Gastrocnemius medialis (tissue), 4 donors: Measurements from ENCODE around the gene STIM1. TPM values are rescaled to one million over a fixed set of nuclear protein-coding genes. Genes with fewer than 3 reads are reported as not detected.

ENCODE experiments used
- ATAC-seq, 2 donors: fragments of 150-250 bp; one replicate each; pipeline ENCODE4 v1.9.1; 2016
- DNase-seq, 2 donors: peaks; one replicate each; pipeline ENCODE4 v3.0.0-alpha.2; 2019
- H3K27ac ChIP-seq, 4 donors: fragments of 200-600 bp; sonication (generic); 1 replicate in 1 of 4; 2 replicates in 3 of 4; pipeline ENCODE4 v1.5.1; 2016 to 2018; ENCODE audit warnings: mild to moderate bottlenecking in 2 of 4, moderate library complexity in 1 of 4
- H3K27me3 ChIP-seq, 3 donors: fragments of 200-600 bp; sonication (generic) in 2 of 3; 1 replicate in 1 of 3; 2 replicates in 2 of 3; pipeline versions ENCODE4 v1.5.1 to v1.6.0; 2016 to 2019; ENCODE audit warnings: mild to moderate bottlenecking in 1 of 3, moderate library complexity in 1 of 3
- H3K36me3 ChIP-seq, 2 donors: fragments of 200-600 bp; sonication (generic) in 1 of 2; one replicate each; pipeline ENCODE4 v1.5.1; 2017 to 2018
- H3K4me1 ChIP-seq, 2 donors: fragments of 200-600 bp; sonication (generic) in 1 of 2; one replicate each; pipeline ENCODE4 v1.5.1; 2016 to 2017; ENCODE audit warnings: mild to moderate bottlenecking in 2 of 2
- H3K4me3 ChIP-seq, 4 donors: fragments of 200-600 bp; sonication (generic) in 3 of 4; 1 replicate in 1 of 4; 2 replicates in 3 of 4; pipeline ENCODE4 v1.5.1; 2016 to 2019; ENCODE audit warnings: mild to moderate bottlenecking in 2 of 4
- H3K9me3 ChIP-seq, 3 donors: fragments of 200-600 bp; sonication (generic) in 2 of 3; 1 replicate in 1 of 3; 2 replicates in 2 of 3; pipeline ENCODE4 v1.5.1; 2016 to 2019
- CTCF ChIP-seq, 5 experiments: fragments of 450-650 bp in 3 of 5; fragments of 200-600 bp in 2 of 5; sonication (generic) in 2 of 5; IDR thresholded peaks in 4 of 5; conservative IDR thresholded peaks in 1 of 5; 1 replicate in 4 of 5; 2 replicates in 1 of 5; pipeline ENCODE4 v1.5.1; 2016 to 2019; ENCODE audit warnings: antibody characterized with exemption in 5 of 5, mild to moderate bottlenecking in 3 of 5, moderate library complexity in 3 of 5
- POLR2A ChIP-seq, 2 donors: fragments of 450-650 bp; IDR thresholded peaks; one replicate each; pipeline ENCODE4 v1.6.1; 2017; ENCODE audit warnings: antibody characterized with exemption in 2 of 2, mild to moderate bottlenecking in 2 of 2, moderate library complexity in 2 of 2
- in situ Hi-C, 4 donors: fragments of 200-750 bp; cut with MboI; loops; one replicate each; pipeline versions ENCODE4 v1.15.0 to v1.8.0; 2017; ENCODE audit warnings: low sequenced_read_pairs in 4 of 4
- intact Hi-C: fragments of 100-400 bp; cut with DNase I; formaldehyde crosslinking; loops from one replicate; pipeline ENCODE4 v1.15.1; 2023; ENCODE audit warnings: low total_unique reads
- total RNA-seq, 4 donors: library from RNA; depleted of rRNA; stranded (reverse); fragments of >200 nt; gene quantifications; one replicate each; pipeline versions ENCODE4 v1.1.0 to v1.2.3, GENCODE V29; 2016

The STIM1 gene
- total RNA-seq, 4 donors from 2014 or later, result 45.9 to 132 (median 87.3) TPM

- DNase-seq (no peak), ATAC-seq (no peak)
- Histone ChIP-seq H3K9me3 (no peaks in the 10 kb centered on the region), H3K4me3 (no peak overlapping the region), H3K4me1 (peaks cover 47 to 61% of the 10 kb centered on the region in 2 donors), H3K36me3 (no peaks in the 10 kb centered on the region), H3K27me3 (no peaks in the 10 kb centered on the region), H3K27ac (peak overlapping the region in 1 of 4 donors; percentile 69)
- intact Hi-C loops (no loop called here), in situ Hi-C loops (no loop called here)
- TF ChIP-seq CTCF (IDR thresholded peaks at IDR 0.05 in 4 of 5, conservative IDR thresholded peaks at IDR 0.05 in 1 of 5), result no peak
- TF ChIP-seq POLR2A (IDR thresholded peaks at IDR 0.05), result no peak
Measured at GRCh38 chr11:3888876-3889275, 33.4 kb downstream of the STIM1 start.

GRCh38 chr11:3890014-3890413 lies 34.5 kb downstream of the STIM1 start:
- Histone ChIP-seq H3K27ac (peak overlapping the region in 3 of 4 donors; percentile 42 to 91 (median 89)), H3K9me3 (no peaks in the 10 kb centered on the region), H3K36me3 (no peaks in the 10 kb centered on the region), H3K4me1 (peaks cover 45 to 68% of the 10 kb centered on the region in 2 donors), H3K4me3 (no peak overlapping the region), H3K27me3 (no peaks in the 10 kb centered on the region)
- no peak for ATAC-seq
- TF ChIP-seq CTCF (IDR thresholded peaks at IDR 0.05 in 4 of 5, conservative IDR thresholded peaks at IDR 0.05 in 1 of 5) (no peak), POLR2A (IDR thresholded peaks at IDR 0.05) (no peak)
- in situ Hi-C loops, result no loop called here
- intact Hi-C loops, result no loop called here
- DNase-seq, result no peak

GRCh38 chr11:3890806-3891205 lies 35.3 kb downstream of the STIM1 start:
- peak overlapping the region; percentile 34 to 91 (median 66) for H3K27ac ChIP-seq
- ATAC-seq (no peak), DNase-seq (no peak)
- H3K36me3 ChIP-seq, result no peaks in the 10 kb centered on the region
- in situ Hi-C loops (no loop called here), intact Hi-C loops (no loop called here)
- no peaks in the 10 kb centered on the region for H3K9me3 ChIP-seq
- H3K27me3 ChIP-seq, result no peaks in the 10 kb centered on the region
- TF ChIP-seq POLR2A (IDR thresholded peaks at IDR 0.05) (no peak), CTCF (IDR thresholded peaks at IDR 0.05 in 4 of 5, conservative IDR thresholded peaks at IDR 0.05 in 1 of 5) (no peak)
- H3K4me3 ChIP-seq, result no peak overlapping the region
- H3K4me1 ChIP-seq, result peaks cover 46 to 72% of the 10 kb centered on the region in 2 donors

GRCh38 chr11:3891751-3892150 lies 36.3 kb downstream of the STIM1 start:
- no peaks in the 10 kb centered on the region for H3K36me3 ChIP-seq
- H3K27me3 ChIP-seq, result no peaks in the 10 kb centered on the region
- in situ Hi-C loops, result no loop called here
- intact Hi-C loops, result no loop called here
- peaks cover 54 to 80% of the 10 kb centered on the region in 2 donors for H3K4me1 ChIP-seq
- TF ChIP-seq CTCF (IDR thresholded peaks at IDR 0.05 in 4 of 5, conservative IDR thresholded peaks at IDR 0.05 in 1 of 5), result no peak
- DNase-seq (no peak), ATAC-seq (no peak)
- H3K4me3 ChIP-seq, result no peak overlapping the region
- no peaks in the 10 kb centered on the region for H3K9me3 ChIP-seq
- peak overlapping the region; percentile 34 to 91 (median 84) for H3K27ac ChIP-seq

GRCh38 chr11:3892156-3892555 lies 36.7 kb downstream of the STIM1 start:
- Histone ChIP-seq H3K9me3 (no peaks in the 10 kb centered on the region), H3K36me3 (no peaks in the 10 kb centered on the region), H3K27me3 (no peaks in the 10 kb centered on the region), H3K27ac (peak overlapping the region; percentile 73 to 91 (median 84)), H3K4me1 (peaks cover 53 to 80% of the 10 kb centered on the region in 2 donors), H3K4me3 (no peak overlapping the region)
- DNase-seq (no peak), ATAC-seq (no peak)
- no peak for TF ChIP-seq CTCF (IDR thresholded peaks at IDR 0.05 in 4 of 5, conservative IDR thresholded peaks at IDR 0.05 in 1 of 5)
- TF ChIP-seq POLR2A (IDR thresholded peaks at IDR 0.05), result no peak
- intact Hi-C loops (no loop called here), in situ Hi-C loops (no loop called here)
